ENCODE measurements around the gene TCF25.

- TF ChIP-seq CTCF (IDR thresholded peaks at IDR 0.05 in 8 of 11, conservative IDR thresholded peaks at IDR 0.05 in 3 of 11) (no peak), POLR2A (IDR thresholded peaks at IDR 0.05) (no peak), POLR2AphosphoS5 (IDR thresholded peaks at IDR 0.05) (no peak)
These were observed 29.7 kb upstream of the TCF25 start for GRCh38 chr16:89843409-89844350.

All from spleen (tissue), 7 donors.